Panc1 (cell line): ENCODE data around the gene SLC16A8. TPM values are rescaled to one million over a fixed set of nuclear protein-coding genes. Genes with fewer than 3 reads are reported as not detected.

Source experiments
- ATAC-seq: fragments of 200-7000 bp; cut with Tn5 transposase; 2 replicates; pipeline ENCODE4 v1.9.1; 2020; ENCODE audit warnings: mild to moderate bottlenecking, moderate library complexity
- BruUV-seq: library from RNA; stranded (reverse); fragments of 400-500 nt; replicated peaks from 2 replicates; lab custom pipeline; 2021; lab: Mats Ljungman, UMichigan
- CTCF ChIA-PET: fragments of 300-600 bp; sonication (Branson Sonifier 250); formaldehyde crosslinking; loops from one replicate; lab custom pipeline; 2022; ENCODE audit warnings: antibody characterized with exemption; lab: Charles Lee
- POLR2A ChIA-PET: fragments of 300-600 bp; sonication (Branson Sonifier 250); formaldehyde crosslinking; loops from one replicate; lab custom pipeline; 2022; ENCODE audit warnings: antibody characterized with exemption; lab: Charles Lee
- DNase-seq: peaks from one replicate; pipeline ENCODE4 v3.0.0-alpha.2; 2010; ENCODE audit warnings: low read depth, low spot score
- H3K27ac ChIP-seq: 2 replicates; pipeline ENCODE4 v1.5.1; 2011; ENCODE audit warnings: mild to moderate bottlenecking, low read length, inconsistent platforms
- H3K27me3 ChIP-seq: fragments of 200-500 bp; sonication (Bioruptor generic); 2 replicates; pipeline ENCODE4 v1.6.0; 2014; ENCODE audit warnings: low read length, inconsistent platforms; ENCODE audit not compliant: control insufficient read depth, insufficient read depth
- H3K36me3 ChIP-seq: fragments of 200-500 bp; sonication (Bioruptor generic); 2 replicates; pipeline ENCODE4 v1.5.1; 2014; ENCODE audit warnings: inconsistent platforms, mild to moderate bottlenecking, low read length, moderate library complexity; ENCODE audit not compliant: control insufficient read depth, insufficient read depth
- H3K4me1 ChIP-seq: 2 replicates; pipeline ENCODE4 v1.5.1; 2011; ENCODE audit warnings: inconsistent platforms, mild to moderate bottlenecking, low read length, moderate library complexity; ENCODE audit not compliant: control insufficient read depth, insufficient read depth
- H3K4me3 ChIP-seq, 2 experiments: 2 replicates each; pipeline ENCODE4 v1.5.1; 2011 to 2012; ENCODE audit warnings: low read depth in 2 of 2, low read length in 2 of 2, mild to moderate bottlenecking in 2 of 2, inconsistent platforms in 1 of 2, moderate library complexity in 1 of 2
- H3K9me3 ChIP-seq: fragments of 200-500 bp; sonication (Bioruptor generic); 2 replicates; pipeline ENCODE4 v1.5.1; 2014; ENCODE audit warnings: low read depth, mild to moderate bottlenecking, inconsistent platforms, low read length, moderate library complexity; ENCODE audit not compliant: control insufficient read depth, insufficient read depth
- CTCF ChIP-seq: fragments of 450-650 bp; IDR thresholded peaks from 2 replicates; pipeline ENCODE4 v1.5.1; 2017; ENCODE audit warnings: mild to moderate bottlenecking
- POLR2AphosphoS5 ChIP-seq: IDR thresholded peaks from 2 replicates; pipeline ENCODE4 v1.6.1; 2012; ENCODE audit warnings: mild to moderate bottlenecking, low read depth, low read length, moderate library complexity
- REST ChIP-seq, 2 experiments: IDR thresholded peaks; 2 replicates each; pipeline ENCODE4 v1.6.1; 2011 to 2012; ENCODE audit warnings: low read depth in 2 of 2, control low read depth in 1 of 2, low read length in 1 of 2, mild to moderate bottlenecking in 1 of 2, moderate library complexity in 1 of 2; ENCODE audit not compliant: insufficient read depth in 1 of 2
- SIN3A ChIP-seq: IDR thresholded peaks from 2 replicates; pipeline ENCODE4 v1.6.1; 2012; ENCODE audit warnings: low read depth, mild to moderate bottlenecking, low read length, moderate library complexity, borderline replicate concordance; ENCODE audit not compliant: insufficient read depth
- TCF7L2 ChIP-seq: IDR thresholded peaks from 2 replicates; pipeline ENCODE4 v1.6.1; 2011; ENCODE audit warnings: mild to moderate bottlenecking, low read depth, low read length, inconsistent platforms
- in situ Hi-C: cut with HindIII; loops from 2 replicates; pipeline ENCODE4 v1.10.0; 2016; ENCODE audit warnings: low sequenced_read_pairs, low pct_unique_long_range_greater_than_20kb
- intact Hi-C: fragments of 100-400 bp; cut with micrococcal nuclease; formaldehyde crosslinking; loops from one replicate; pipeline ENCODE4 v1.10.0; 2022; ENCODE audit not compliant: unreplicated experiment
- total RNA-seq: library from RNA; stranded (reverse); gene quantifications from one replicate; pipeline ENCODE4 v1.2.1, GENCODE V29; 2021; ENCODE audit not compliant: unreplicated experiment

The SLC16A8 gene
- total RNA-seq, 1 experiment from 2014 or later = not detected

GRCh38 chr22:38068641-38069371 lies 15.2 kb downstream of the SLC16A8 start:
- H3K4me1 ChIP-seq = no peaks in the 10 kb centered on the region
- BruUV-seq = no TSS peak
- no peak for DNase-seq
- H3K27ac ChIP-seq = no peak overlapping the region
- POLR2A ChIA-PET = no interaction called here
- intact Hi-C loops = no loop called here
- in situ Hi-C loops = no loop called here
- H3K27me3 ChIP-seq = no peaks in the 10 kb centered on the region
- 0 out of 2 replicates have a peak, but pooled peaks have one; percentile 27 for ATAC-seq
- TF ChIP-seq TCF7L2 = no peak
- no peak for TF ChIP-seq SIN3A
- no peak for TF ChIP-seq POLR2AphosphoS5
- TF ChIP-seq CTCF = no peak
- no peak for TF ChIP-seq REST (IDR thresholded peaks at IDR 0.05; ENCODE audit: insufficient read depth in 1 of 2, low read depth in 2 of 2, low read length in 1 of 2)
- CTCF ChIA-PET = interaction anchor here (0.6 kb wide), 1 partner anchor 417 kb away, joined by 3 read pairs; no protein-coding TSS in a partner anchor
- no peak overlapping the region for H3K4me3 ChIP-seq
- H3K9me3 ChIP-seq = no peaks in the 10 kb centered on the region
- H3K36me3 ChIP-seq = no peaks in the 10 kb centered on the region

- in situ Hi-C loops = no loop called here
- POLR2A ChIA-PET = no interaction called here
- no peak for TF ChIP-seq POLR2AphosphoS5
- no peak for TF ChIP-seq TCF7L2
- no peak for TF ChIP-seq SIN3A
- TF ChIP-seq CTCF = no peak
- no peak for TF ChIP-seq REST (IDR thresholded peaks at IDR 0.05; ENCODE audit: insufficient read depth in 1 of 2, low read depth in 2 of 2, low read length in 1 of 2)
These were observed 16.1 kb downstream of the SLC16A8 start for GRCh38 chr22:38067761-38068360.

More at GRCh38 chr22:38067761-38068360, 16.1 kb downstream of the SLC16A8 start:
- Histone ChIP-seq H3K9me3 (no peaks in the 10 kb centered on the region), H3K4me3 (no peak overlapping the region), H3K27ac (no peak overlapping the region), H3K36me3 (no peaks in the 10 kb centered on the region), H3K27me3 (no peaks in the 10 kb centered on the region), H3K4me1 (no peaks in the 10 kb centered on the region)
- CTCF ChIA-PET = no interaction called here
- ATAC-seq (no peak), DNase-seq (no peak)
- intact Hi-C loops = no loop called here
- BruUV-seq = no TSS peak
